Measurements from ENCODE around the gene RASSF6.
"Not testable (repeated sequence)": the region's sequence is repeated elsewhere in the genome, so short reads cannot be mapped to it uniquely, and the experiment has no call there.

GRCh38 chr4:73597183-73597582 lies 23.1 kb downstream of the RASSF6 start:
- not testable (repeated sequence) for TF ChIP-seq EZH2 (IDR thresholded peaks at IDR 0.05; ENCODE audit: borderline replicate concordance, insufficient read depth, low read depth, low read length, poor library complexity, severe bottlenecking)
- TF ChIP-seq, protein P1, sequence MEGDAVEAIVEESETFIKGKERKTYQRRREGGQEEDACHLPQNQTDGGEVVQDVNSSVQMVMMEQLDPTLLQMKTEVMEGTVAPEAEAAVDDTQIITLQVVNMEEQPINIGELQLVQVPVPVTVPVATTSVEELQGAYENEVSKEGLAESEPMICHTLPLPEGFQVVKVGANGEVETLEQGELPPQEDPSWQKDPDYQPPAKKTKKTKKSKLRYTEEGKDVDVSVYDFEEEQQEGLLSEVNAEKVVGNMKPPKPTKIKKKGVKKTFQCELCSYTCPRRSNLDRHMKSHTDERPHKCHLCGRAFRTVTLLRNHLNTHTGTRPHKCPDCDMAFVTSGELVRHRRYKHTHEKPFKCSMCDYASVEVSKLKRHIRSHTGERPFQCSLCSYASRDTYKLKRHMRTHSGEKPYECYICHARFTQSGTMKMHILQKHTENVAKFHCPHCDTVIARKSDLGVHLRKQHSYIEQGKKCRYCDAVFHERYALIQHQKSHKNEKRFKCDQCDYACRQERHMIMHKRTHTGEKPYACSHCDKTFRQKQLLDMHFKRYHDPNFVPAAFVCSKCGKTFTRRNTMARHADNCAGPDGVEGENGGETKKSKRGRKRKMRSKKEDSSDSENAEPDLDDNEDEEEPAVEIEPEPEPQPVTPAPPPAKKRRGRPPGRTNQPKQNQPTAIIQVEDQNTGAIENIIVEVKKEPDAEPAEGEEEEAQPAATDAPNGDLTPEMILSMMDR (IDR thresholded peaks at IDR 0.05): not testable (repeated sequence)

Measured in B cell (primary cell).